A673 (cell line): ENCODE data around the gene DNAAF5.

Source experiments
- EZH2 ChIP-seq: fragments of 200-600 bp; sonication (generic); IDR thresholded peaks from 2 replicates; pipeline ENCODE4 v1.6.1; 2017; ENCODE audit warnings: borderline replicate concordance, low read depth, mild to moderate bottlenecking, mixed read lengths, antibody characterized with exemption, low read length; ENCODE audit not compliant: poor library complexity, severe bottlenecking
- TF ChIP-seq, protein P1 (sequence below): fragments of 300-800, 200-600 bp; sonication (generic); conservative IDR thresholded peaks from 2 replicates; pipeline ENCODE4 v1.5.1; 2017; ENCODE audit warnings: low read depth, mild to moderate bottlenecking, antibody characterized with exemption, low read length, moderate library complexity, mixed read lengths

DNA sequence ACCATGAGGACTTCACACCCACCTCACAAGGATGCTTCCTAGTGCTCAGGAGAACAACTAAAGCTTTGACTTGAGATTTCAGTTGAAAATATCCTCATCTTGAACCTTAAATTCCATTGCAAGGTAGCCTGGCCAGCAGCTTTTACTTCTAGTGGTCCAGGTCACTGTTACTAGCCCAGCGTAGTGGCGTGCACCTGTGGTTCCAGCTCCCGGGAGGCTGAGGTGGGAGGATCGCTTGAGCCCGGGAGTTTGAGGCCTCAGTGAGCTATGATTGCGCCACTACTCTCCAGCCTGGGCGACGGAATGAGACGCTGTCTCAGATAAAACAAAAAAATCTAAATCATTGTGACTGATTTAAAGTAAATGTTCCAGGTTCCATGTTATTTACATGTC, 28.9 kb downstream of the DNAAF5 start:
- TF ChIP-seq, protein P1, sequence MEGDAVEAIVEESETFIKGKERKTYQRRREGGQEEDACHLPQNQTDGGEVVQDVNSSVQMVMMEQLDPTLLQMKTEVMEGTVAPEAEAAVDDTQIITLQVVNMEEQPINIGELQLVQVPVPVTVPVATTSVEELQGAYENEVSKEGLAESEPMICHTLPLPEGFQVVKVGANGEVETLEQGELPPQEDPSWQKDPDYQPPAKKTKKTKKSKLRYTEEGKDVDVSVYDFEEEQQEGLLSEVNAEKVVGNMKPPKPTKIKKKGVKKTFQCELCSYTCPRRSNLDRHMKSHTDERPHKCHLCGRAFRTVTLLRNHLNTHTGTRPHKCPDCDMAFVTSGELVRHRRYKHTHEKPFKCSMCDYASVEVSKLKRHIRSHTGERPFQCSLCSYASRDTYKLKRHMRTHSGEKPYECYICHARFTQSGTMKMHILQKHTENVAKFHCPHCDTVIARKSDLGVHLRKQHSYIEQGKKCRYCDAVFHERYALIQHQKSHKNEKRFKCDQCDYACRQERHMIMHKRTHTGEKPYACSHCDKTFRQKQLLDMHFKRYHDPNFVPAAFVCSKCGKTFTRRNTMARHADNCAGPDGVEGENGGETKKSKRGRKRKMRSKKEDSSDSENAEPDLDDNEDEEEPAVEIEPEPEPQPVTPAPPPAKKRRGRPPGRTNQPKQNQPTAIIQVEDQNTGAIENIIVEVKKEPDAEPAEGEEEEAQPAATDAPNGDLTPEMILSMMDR = no peak
- no peak for TF ChIP-seq EZH2
